C1 segment of cervical spinal cord (tissue), 14 donors: ENCODE results near the gene AHCYL2.
"Not testable (repeated sequence)": the region's sequence is repeated elsewhere in the genome, so short reads cannot be mapped to it uniquely, and the experiment has no call there.

ENCODE experiments used
- DNase-seq, 14 donors: peaks; one replicate each; lab custom pipeline; 2025; lab: John Stamatoyannopoulos, UW

Gene AHCYL2

DNA sequence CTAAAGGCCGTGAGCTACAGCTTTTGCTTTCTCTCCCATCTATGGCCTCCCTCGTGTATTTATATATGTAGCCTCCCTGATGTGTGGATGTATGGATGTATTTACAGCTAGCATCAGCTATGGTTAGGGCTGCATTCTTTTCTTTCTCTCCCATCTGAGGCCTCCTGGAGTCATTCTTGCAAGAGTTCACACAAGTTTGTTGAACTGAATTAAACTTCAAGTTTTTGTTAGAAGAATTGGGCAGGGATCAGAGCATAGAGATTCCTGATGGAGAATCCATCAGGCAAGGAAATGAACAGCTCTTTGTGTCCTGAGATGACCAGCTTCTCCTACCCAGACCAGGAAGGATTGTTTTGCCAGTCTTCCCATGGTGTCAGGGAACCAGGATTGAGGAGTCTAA, 60.3 kb downstream of the AHCYL2 start:
- DNase-seq = no peak

DNA sequence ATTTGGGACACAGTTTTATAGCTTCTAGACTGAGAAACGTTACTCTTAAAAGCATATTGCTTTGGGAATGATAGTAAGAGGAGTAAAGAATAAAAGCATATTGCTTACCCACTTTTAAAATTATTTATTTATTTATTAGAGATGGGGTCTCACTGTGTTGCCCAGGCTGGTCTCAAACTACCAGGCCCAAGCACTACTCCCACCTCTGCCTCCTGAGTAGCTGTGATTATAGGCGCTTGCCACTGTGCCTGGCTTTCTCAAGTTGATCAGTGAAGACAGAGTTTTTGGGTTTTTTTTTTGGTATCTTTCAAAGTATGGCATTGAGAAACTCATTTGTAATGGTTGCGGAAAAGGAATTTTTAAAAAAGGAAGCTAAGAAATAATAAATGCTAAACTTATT, 68.0 kb downstream of the AHCYL2 start:
- no peak for DNase-seq

DNA sequence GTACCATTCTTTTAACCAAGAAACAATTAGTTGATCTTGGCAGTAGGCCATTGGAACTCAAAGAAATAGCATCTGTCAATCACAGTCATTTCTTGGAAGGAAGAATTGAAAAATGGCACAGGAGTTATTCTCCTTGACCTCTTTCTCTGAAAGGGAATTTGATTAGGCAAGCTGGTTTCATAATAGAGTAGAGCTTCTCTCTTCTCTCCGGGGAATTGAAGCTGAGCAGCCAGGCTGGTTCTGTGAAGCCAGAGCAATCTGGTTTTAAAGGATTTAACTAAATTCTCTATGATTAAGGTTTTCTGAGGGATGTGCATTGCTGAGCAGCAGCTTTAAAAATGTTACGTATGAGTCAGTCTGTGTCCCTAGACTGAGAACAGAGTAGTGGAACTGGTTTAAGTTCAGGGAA, 70.2 kb downstream of the AHCYL2 start:
- DNase-seq = no peak

DNA sequence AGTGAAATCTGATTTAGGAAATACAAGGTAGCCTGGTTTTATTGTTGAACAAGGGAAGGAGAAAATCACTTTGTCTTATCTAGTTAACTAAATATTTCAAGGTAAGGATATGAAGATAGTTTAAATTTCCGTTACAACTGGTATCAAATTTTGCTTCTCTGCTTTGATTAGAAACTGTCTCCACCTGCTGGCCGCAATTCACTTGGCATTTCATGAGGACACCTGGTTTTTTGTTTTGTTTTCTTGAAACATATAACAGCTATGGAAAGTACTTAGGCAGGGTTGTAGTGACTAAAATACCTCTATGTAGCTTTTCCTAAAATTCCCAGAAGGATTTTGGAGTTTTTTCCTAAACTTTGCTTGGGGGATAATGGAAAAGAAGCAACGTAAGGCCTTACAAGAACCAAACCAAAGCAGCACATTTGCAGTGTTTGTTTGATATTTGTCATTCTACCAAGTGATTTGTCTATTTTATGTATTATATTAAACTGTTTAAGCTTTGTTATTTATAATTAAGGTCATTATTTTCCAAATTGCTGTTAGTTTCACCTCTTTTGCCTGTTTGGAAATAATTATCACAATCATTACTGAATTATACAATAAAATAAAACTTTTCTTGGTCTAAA, 73.6 kb downstream of the AHCYL2 start:
- DNase-seq = peak in 1 of 14 donors; percentile 4

DNA sequence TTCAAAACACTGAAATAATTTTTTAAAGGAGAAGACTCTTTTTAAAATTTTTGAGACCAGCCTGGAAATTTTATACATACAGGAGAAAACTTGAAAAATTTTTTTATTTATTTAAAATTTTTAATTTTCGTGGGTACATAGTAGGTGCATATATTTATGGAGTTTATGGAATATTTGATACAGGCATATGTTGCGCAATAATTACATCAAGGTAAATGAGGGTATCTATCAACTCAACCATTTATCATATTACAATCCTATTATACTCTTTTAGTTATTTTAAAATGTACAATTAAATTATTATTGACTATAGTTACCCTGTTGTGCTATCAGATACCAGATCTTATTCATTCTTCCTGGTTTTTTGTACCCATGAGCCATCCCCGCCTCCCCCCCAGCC, 75.1 kb downstream of the AHCYL2 start:
- no peak for DNase-seq

DNA sequence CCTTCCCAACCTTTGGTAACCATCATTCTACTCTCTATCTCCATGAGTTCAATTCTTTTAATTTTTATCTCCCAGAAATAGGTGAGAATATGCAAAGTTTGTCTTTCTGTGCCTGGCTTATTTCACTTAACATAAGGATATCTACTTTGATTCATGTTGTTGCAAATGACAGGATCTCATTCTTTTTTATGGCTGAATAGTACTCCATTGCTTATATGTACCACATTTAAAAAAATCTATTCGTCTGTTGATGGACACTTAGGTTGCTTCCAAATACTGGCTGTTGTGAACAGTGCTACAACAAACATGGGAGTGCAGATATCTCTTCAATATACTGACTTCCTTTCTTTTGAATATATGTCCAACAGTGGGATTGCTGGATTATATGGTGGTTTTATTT, 75.5 kb downstream of the AHCYL2 start:
- DNase-seq = not testable (repeated sequence)

DNA sequence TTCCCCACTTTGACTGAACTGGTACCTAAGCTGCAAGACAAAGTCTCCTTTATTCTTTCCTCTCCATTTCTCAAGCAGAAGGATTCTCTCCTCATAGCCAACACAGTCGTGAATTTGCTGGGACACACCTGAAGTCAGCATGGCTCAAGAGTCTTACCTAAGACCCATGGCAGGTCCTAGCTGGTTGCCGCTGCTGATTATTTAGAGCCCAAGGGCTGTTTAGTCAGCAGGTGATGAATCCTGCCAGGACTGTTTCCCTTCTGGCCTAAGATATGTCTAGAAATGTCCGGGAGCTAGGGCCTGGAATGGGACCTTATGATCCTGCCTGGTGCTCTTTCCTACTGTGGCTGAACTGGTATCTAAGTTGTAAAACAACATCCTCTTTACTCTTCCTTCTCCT, 82.8 kb downstream of the AHCYL2 start:
- DNase-seq = no peak

DNA sequence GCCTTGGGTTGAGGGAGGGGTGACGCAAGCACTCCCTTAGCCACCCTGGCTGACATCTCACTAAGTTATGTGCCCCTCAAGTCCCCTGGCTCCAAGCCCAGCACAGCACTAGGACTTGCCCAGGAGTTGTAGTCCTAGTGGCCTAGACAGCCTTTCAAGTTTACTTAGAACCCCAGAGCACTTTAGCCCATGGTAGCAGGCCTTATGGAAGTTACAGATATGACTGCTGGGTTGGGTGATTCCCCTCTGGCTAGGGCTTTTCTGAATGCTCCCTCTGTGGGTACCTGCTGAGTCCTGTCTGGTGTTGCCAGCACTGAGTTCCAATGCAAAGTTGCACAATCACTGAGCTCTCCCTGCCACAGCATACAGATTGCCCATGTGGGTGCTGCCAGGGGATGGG, 83.2 kb downstream of the AHCYL2 start:
- DNase-seq = peak in 1 of 14 donors; percentile 17

DNA sequence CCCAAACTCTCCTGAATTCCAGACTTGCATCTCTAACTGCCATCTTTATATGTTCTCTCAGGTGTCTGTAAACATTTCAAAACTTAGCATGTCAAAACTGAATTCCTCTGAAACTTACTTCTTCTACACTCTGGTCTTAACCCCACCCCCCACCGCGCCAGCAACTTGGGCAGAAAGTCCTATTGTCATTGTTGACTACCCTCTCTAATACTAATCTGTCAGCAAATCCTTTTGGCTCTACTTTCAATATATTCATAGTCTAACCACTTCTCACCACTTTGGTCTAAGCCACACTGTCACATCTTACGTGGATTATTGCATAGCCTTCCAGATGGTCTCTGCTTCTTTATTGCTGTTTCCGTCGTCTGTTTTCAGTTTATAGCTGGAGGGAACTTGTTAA, 86.6 kb downstream of the AHCYL2 start:
- DNase-seq = no peak

DNA sequence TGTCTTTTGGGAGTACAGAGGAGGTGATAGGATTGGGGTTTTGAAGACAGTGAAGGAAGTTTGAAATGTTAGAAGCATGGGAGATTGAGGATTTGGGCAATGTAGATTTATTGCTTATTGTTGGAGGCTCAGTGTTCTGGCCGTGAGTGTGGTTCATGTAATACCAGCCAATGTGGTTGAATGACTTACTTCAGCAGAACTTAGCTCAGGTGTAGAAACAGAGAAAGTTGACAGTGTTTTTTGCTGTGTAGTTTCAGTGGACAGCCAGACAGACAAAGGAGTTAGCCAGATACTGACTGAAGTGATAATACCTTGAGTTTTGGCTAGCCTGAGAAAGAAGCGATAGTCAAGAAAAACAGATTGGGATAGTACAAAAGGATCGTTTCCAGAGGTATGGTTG, 88.5 kb downstream of the AHCYL2 start:
- no peak for DNase-seq

DNA sequence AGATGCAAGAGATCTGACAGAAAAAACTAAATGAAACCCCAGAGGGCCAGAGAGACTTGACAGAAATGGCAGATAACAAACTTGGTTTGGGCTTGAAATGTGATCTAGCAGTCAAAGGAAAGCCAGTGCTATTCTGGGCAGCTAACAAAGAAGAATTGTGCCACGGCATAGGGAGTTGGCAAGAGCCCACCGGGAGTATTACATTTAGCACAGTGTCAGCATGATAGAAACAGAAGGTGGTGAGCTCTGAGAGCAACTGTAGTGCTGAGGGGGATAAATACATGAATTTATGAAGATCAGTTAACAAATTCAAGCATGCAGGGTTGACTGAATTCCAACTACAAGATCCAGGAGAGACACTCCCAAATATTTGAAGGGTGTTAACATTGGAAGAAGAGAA, 91.1 kb downstream of the AHCYL2 start:
- peak in 12 of 14 donors; percentile 12 to 84 (median 42) for DNase-seq

DNA sequence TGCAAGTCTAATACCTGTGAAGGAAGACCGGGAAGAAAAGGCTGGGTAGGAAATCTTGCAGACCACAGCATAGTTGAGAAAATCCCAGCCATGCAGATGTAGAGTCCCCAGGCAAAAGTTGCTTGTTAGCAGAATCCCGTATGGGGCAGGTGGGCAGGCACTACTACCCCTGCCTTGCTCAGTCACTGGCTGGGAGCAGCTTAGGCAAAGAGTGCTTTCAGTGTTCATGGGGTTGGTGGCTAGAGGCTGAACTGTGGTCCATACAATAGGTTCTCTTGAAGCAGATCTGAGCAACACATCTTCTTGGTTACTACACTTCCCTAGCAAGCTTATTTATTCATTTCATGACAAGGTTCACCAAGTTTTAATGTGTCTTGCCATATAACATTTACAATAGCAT, 92.6 kb downstream of the AHCYL2 start:
- no peak for DNase-seq

DNA sequence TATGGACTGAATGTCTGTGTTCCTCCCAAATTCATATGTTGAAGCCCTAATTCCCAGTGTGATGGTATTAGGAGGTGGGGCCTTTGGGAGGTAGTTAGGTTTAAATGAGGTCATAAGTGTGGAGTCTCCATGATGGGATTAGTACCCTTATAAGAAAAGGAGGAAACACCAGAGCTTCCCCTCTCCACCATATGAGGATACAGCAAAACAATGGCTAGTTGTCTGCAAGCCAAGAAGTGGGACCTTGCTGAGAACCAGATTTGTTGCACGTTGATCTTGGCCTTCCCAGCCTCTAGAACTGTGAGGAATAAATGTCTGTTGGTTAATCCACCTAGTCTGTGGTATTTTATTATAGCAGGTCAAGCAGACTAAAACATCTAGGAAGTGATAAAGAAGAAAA, 102.2 kb downstream of the AHCYL2 start:
- DNase-seq = no peak

DNA sequence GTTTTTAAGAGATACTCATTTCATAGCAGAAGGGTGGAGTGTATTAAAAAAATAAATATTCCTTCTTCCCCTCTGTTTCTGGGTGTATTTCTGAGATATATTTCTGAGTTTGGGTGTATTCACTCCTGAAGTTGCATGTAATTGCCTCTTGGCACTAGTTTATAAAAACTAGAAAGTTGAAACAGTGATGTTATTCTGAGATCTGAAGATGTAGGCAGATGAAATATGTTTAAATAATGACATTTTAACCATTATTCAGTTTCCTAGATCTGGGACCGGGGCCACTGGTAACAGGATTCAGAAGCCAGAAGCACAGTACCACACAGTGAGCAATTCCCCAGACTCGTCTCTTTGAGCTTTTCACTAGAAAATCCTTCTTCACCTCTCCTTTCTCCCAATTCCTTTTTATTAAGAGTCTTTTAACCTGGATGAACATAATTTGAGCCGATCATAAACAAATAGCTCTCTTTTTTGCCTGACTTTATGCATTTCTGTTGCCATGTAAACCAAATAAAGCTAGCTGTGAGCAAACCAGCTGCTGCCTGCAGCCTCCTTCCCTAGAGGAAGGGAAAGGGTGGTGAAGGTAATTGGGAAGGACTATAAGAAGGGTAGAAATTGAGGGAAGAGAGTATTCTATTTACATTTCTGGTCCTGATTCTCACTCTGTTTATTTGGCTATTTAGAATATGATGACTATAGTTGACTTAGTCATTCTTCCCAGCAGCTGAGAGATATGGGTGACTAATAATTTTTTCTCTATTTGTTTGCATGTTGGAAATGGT, 107.6 kb downstream of the AHCYL2 start:
- DNase-seq = no peak

DNA sequence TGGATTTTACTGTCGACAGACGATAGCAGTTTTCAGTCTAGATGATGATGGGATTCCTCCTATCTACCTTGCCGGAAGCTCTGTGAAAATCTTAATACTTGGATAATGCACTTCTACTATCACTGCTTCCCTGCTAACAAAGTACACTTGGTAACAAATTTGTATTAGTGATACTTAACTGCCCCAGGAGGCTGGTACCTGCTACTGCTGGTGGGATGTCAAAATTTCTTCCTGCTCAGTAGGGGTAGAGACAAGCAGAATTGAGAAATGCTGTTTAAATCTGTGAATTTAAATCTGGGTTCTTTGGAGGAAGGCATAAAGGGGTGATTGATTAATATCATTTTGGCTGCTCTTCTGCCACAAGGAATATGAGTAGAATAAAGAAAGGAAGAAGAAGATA, 109.6 kb downstream of the AHCYL2 start:
- no peak for DNase-seq

DNA sequence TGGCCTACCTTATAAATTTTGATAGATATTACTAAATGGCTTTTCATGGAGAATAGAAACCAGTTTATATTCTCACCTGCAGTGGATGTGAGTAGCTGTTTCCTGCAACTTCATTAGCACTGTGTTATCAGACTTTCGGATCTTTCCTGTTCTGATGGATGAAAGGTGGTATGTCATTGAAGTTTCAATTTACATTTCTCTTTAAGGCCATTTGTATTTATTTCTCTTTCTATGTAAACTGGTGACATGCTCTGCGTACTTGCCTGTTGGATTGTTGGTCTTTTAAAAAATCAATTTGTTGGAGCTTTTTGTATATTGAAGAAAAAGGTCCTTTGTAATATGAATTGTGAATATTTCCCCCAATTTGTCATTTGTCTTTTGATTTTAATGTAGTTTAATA, 113.6 kb downstream of the AHCYL2 start:
- no peak for DNase-seq

DNA sequence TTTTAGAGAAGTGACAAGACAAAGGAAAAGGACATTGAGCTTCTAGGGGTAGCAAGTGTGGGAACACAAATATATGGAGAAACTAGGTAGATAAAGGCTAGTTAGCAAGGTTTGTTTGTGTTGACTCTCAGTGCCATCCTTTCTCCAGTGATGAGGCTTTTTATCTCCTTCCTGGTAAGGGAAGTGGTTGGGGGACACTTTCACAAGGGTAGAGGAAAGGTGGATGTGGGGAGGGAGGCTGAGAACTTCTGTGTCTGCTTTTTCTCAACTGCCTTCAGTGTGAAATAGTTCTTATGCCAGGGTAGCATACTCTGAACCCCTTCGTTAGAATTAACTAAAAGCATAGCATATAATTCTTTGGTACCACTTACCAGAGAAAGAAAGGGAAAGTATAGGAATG, 116.4 kb downstream of the AHCYL2 start:
- DNase-seq = no peak

DNA sequence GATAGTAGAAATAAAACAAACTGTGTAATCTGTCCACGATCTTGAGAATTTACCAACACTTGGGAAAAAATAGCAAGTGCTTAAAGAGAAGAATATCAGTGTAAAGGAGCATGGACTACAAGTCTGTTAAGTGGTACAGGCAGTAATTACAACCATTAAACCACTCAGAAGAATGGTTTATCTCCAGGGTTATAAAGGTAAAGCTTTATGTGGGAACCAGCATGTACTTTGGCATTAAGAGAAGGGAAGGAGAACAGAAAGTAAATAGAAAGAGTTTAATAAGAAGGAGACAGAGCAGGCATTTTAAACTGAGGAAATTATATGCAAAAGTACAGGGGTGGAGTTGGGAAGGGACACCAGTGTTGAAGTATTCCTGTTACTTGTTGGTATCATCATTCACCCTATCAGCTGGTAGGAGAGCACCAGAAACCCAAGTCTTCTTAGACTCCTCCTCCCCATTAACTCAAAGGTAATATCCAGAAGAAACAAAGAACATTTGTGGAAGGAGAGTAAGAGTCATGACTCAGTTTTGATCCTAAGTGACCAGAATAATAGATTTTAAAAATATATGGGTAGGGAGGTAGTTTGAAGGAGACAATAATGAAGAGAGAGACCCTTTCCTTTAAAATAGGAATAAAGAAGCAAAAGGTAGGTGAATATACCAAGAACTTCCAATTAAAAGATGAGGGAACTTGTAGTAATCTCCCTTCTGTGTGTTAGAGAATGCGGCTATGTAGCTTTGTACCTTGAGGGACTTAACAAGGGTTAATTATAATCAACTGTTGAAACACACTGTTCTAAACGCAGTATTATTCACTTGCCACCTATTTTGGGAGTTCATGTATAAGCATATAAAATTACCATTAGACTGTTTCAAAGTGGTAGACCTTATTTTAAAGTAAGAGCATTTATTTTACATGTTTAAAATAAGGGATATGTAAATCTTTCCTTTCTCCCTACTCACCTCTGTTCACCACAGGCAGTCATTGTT, 117.3 kb downstream of the AHCYL2 start:
- DNase-seq = no peak

DNA sequence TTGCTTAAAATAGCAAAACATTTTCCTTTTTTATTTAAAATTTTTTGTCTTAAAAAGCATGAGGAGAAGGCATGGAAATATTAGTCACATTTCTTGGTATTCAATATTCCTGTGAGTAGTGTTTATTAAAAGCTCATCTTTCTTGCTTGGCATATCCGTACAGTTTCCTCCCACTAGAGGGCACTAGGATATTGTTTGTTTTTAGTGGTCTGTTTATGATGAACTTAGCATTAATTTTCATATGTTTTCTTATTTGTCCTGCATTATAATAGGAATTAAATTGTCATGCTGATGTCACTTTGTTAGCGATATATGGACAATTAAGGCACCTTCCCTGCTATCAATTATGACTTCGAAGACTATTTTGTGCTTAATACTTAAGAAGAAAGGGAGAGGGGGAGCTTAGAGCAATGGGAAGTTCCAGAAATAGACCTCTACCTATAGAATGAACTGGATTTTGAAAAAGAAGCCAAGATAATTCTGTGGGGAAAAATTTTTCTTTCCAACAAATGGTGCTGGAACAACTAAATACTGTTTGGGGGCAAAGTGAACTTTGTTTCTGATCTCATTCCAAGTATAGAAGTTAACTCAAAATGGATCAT, 118.4 kb downstream of the AHCYL2 start:
- DNase-seq = peak in 1 of 14 donors; percentile 19

DNA sequence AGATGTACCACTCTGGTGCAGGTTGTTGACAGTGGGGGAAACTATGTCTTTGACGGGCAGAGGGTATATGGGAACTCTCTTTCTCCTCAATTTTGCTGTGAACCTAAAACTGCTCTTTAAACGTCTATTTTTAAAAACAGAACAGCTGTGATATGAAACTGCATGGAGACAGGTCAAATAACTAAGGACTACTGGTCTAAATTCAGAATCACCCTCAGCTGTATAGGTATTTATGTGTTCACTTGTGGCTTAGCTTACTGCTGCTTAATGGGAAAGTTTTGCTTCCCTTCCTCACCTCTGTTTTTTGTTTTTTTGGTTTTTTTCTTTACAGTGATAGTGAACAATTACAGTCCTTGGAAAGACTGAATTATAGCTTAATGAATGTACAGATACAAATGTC, 122.5 kb downstream of the AHCYL2 start:
- no peak for DNase-seq

DNA sequence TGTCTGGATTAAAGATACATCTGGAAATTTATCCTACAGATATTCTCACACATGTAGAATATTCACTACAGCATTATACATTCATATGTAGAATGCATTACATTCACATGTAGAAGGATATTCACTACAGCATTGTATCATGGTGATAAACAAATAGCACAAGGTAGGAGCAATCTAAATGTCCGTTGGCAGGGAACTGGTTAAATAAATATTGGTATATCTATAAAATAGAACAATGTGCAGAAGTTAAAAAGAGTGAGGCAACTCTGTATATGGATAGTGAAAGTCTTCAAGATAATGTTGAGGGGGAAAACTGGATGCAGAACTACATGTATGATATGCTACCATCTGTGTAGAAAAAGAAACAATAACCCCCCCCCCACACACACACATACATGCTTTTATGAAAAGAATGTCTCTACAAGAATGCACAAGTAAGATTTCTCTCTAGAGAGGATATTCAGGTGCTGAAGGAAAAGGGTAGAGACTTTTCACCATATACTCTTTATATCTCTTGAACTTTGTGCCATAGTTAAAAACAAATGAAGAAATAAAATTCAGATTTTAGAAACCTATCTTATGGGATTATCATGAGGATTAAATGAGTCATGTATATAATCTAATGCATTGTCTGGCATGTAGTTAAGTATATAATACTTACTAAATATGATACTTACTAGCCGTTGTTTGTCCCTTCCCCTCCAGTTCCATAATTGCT, 123.4 kb downstream of the AHCYL2 start:
- no peak for DNase-seq
